Pons (tissue), 1 donor: ENCODE results near the gene HSPE1.
"Not testable (repeated sequence)": the region's sequence is repeated elsewhere in the genome, so short reads cannot be mapped to it uniquely, and the experiment has no call there.

ENCODE experiments used
- DNase-seq: peaks from one replicate; pipeline ENCODE4 v3.0.0-alpha.2; 2016; ENCODE audit warnings: low spot score

Gene HSPE1

DNA sequence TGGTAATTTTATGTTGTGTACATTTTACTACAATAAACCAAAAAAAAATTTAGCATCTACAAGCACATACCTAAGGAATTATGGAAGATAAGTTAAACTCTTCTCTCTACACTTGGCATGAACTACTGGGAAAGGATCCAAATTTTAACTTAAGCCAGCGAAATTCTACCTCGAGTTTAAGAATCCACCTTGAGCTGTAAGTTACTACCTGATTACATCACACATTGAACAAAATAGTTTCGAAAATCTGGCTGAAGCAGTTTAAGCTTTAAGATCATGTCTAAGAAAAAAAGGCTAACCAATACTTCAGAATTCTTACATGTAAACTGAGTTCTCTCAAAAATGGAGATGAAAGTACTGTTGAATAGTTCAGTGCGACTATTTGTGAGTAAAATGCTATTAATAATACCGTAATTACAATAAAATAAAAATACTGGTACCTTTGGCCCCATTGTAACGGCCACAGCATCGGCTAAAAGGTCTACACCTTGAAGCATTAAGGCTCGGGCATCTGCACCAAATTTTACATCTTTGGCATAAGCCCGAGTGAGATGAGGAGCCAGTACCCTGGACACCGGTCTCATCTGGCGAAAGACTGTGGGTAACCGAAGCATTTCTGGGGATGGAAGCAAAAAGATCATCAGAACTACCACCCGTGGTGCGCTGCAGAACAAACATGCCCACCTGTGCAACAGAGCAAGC lies 1.8 kb upstream of the HSPE1 start:
- DNase-seq = no peak

DNA sequence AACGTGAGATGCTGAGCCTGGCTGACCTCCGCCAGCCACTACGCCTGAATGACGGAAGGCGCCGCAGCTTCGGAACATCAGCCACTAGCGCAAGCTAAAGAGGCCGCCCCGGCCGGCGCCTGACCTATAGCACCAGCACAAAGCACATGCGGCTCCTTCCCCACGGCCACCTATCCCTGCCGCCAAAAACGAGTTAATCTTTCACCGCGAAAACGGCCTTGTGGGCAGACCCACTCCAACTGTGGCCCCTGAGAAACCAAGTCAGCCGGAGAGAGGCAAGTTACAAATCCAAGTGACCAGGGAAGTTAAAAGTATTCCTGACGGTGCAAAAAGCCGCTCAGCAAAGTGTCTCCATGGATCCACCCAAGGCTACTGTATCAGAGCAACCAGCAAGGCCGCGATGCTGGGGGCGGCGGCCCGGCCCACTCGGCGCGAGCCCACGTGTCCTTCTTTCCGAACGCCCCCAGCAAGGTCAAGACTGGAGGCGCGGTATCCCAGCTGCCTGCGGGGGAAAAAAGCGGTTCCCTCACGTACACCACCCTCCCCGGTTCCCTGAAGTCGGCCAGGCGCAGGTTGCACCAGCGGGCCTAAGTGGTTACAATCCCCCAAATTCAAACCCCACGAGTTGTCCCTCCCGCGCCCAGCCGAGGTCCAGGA lies 1.1 kb upstream of the HSPE1 start:
- DNase-seq = no peak

GRCh38 chr2:197500503-197501131 lies 438 bp downstream of the HSPE1 start:
- peak; percentile 63 for DNase-seq

DNA sequence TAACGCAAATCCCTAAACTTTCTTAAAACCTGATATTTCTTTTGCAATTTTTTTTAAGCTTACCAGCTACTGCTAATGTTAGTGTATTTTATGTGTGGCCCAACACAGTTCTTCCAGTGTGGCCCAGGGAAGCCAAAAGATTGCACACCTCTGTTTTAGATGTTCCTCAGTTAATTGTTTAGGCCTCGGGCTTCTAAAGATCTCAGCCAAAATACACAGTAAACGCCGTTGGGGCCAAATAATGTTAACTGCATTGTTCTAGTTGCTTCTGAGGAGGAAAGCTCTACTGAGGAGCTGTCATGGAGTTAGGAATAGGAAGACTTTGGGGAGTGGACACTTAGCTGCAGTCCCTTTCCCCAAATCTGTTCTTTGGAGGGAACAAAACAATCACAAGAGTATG lies 2.0 kb downstream of the HSPE1 start:
- no peak for DNase-seq

GRCh38 chr2:197502685-197503084 lies 2.5 kb downstream of the HSPE1 start:
- DNase-seq = no peak

DNA sequence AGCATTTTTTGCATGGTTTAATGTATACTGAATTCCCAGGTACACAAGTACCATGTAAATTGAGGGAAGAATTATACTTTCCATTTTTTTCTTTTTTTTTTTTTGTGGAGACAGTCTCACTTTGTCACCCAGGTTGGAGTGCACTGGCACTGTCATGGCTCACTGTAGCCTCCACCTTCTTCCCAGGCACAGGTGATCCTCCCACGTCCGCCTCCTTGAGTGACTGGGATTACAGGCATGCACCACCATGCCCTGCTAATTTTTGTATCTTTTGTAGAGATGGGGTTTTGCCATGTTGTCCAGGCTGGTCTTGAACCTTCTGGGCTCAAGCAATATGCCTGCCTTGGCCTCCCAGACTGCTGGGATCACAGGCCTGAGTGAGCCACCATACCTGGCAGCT lies 3.8 kb downstream of the HSPE1 start:
- DNase-seq = no peak

GRCh38 chr2:197504512-197504911 lies 4.3 kb downstream of the HSPE1 start:
- no peak for DNase-seq

DNA sequence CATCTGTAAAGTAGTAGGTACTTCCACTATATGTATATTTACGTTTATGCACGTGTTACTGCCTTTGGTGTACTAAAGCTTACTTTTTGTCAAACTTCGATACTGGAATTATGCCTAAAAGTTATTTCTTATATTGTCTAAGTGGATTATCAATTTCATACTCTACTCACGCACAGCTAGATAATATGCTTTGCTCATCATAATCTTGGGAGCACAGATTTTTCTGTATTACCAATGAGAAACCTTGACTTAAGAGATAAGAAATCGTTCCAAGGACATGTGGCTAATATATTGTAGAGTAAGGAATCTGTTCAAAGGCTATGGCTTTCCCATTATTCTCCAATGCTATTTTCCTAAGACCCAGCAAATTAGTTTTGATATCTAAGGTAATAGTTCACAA lies 6.5 kb downstream of the HSPE1 start:
- no peak for DNase-seq

- DNase-seq = no peak
Measured at GRCh38 chr2:197513915-197514314, 13.7 kb downstream of the HSPE1 start.

GRCh38 chr2:197514754-197515153 lies 14.6 kb downstream of the HSPE1 start:
- no peak for DNase-seq

DNA sequence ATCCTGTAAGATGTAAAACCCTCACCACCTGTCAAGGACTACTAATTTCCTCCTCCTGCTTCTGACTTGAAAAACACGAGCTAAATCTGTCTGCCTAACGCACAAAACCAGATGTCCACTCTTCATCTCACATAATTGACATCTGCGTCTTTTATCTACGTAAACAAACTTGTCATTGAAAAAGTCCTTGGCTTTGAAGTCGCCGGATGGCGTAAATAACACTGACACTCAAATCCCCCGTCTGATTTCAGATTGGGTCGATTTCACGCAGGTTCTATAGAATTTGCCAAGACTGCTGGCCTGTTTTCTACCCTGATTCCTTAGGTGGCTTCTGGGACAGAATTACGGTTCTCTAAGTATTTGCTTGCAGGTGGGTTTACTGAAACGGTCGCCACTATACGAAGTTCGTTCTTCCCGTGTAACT lies 15.1 kb downstream of the HSPE1 start:
- peak; percentile 75 for DNase-seq

DNA sequence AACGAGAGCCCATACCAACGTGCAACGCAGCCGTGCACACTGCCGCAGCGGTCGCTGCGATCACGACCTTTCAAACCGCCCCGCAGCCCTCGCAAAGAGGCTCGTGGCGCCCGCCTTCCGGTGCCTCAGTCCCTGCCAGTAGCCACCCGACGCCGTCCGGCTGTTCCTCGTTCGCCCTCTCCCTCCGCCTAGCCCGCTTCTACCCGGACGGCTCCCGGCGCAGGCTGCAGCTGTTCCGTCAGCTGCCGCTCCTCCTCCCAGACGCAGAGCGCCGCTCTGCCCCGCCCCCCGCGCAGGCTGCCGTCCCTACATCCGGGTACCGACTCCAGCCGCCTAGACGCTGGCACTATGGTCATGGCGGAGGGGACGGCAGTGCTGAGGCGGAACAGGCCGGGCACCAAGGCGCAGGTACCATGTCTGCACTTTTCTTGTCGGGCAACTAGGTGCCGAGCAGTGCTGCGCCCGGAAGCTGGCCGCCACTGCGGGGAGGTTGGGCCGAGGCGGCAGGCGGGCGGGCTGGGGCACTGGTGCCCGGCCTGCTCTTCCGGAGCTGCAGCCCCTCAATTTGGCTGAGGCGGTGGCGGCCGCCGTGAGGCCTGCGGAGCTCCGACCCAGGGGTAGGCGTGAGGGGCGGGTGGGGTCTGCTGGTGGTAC lies 15.7 kb downstream of the HSPE1 start, which contains the start of gene MOB4:
Gene MOB4, plus strand, starts transcription at position 328 of the 654 bp plus-strand sequence. Its CDS starts 21 bp downstream, at position 349.
- DNase-seq = peak; percentile 91

- DNase-seq = no peak
Measured at GRCh38 chr2:197516393-197516761, 16.2 kb downstream of the HSPE1 start.

- no peak for DNase-seq
Measured at GRCh38 chr2:197517150-197517549, 17.0 kb downstream of the HSPE1 start.

DNA sequence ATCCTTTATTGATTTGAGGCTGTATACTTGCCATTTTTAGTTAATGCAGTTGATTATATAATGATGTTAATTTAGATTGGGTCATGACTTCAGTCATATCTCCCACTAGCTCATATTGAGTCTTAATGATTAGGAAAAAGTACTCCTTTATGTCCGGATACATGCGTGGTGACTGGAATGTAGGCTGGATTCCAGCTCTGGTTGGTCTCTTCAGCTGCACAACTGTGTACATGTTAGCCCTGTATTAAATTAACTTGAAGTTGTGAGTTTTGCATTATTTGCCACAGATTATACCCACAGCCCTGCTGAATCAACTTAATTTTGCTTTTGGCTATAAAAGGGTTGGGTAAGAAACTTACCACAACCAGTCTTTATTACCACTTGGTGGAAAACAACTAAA lies 38.2 kb downstream of the HSPE1 start:
- no peak for DNase-seq

DNA sequence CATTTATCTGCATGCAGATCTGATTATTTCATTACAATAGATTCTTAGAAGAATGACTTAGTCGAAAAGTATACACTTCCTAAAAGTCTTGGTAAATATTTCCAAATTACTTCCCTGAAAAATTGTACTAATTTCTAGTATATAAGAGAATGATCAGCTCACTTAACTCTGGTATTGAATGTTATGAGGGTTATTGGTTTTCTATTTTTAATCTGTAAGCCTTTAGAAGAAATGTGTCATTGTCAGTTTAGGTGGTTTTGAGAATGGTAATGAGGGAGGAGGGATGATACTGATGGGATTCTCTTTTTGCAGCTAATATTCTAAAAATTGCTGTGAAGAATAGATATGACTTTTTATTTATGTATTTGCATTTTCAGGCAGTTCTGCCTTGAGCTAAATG lies 39.6 kb downstream of the HSPE1 start:
- DNase-seq = no peak

- DNase-seq = no peak
Measured at GRCh38 chr2:197543206-197543605, 43.0 kb downstream of the HSPE1 start.

GRCh38 chr2:197547163-197547900 lies 47.2 kb downstream of the HSPE1 start:
- no peak for DNase-seq

DNA sequence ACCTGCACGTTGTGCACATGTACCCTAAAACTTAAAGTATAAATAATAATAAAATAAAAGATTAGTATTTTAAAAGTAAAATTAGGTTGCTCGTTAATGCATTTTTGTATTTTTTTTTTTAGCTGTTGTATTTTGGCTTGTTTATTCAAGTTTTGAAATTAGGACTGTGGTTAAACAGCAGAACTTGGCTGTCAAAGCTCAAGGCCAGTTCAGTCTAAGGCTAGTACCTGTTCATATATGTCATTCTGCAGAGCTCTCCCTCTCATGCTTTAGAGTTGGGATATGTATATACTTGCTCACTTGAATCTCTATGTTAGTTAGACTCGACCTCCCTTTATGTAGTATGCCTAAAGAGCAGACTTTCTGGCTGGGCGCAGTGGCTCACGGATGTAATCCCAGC lies 48.4 kb downstream of the HSPE1 start:
- no peak for DNase-seq

DNA sequence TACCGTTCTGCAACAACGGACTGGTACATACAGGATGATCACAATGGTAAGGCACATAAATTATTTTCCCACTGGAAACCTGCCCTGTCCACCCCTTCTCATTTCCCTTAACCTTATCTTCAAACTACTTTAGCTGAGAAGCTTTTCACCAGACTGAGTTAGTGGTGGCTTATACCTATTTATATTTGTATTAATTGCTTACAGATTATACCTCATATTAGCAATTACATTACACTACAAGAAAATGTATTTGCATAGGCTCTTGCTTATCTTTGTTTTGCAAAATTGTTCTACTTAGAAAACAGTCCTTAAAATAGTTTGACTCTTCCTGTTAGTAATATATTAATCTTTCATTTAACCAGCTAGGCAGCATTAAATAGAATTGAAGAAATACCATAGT lies 51.1 kb downstream of the HSPE1 start:
- not testable (repeated sequence) for DNase-seq
